ENCODE measurements around the gene CABP2. TPM values are rescaled to one million over a fixed set of nuclear protein-coding genes. Genes with fewer than 3 reads are reported as not detected.
A peak's percentile ranks its signal among the peaks of the same experiment; 100 is the strongest.

Gene CABP2
- total RNA-seq, 1 experiment from 2014 or later, result not detected

DNA sequence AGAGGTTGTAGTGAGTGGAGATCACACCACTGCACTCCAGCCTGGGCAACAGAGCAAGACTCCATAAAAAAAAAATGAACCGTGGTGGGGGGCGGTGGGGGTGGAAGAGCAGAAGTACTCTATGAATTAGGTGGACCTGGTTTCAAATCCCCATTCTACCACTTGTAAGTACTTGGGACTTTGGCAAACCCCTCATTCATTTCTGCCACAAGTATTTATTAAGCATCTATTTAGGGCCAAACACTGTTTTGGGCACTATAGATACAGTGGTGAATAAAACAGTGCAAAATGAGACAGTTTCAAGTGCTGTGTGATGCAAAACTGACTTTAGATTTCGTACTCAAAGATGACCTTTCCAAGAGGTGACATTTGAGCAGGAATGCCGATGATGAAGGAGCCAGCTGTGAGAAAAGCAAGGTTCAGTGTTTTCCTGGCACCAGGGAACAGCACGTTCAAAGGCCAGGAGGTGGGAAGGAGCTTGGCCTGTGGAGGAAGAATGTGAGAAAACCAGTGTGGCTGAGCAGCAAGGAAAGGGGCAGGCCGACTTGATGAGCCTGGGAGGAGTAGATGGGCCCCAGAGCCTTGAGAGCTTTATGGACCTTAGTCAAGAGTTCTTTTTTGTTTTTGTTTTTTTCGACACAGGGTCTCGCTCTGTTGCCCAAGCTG is 52.8 kb downstream of the CABP2 start:
- Histone ChIP-seq H3K4me3 (ENCODE audit: low read depth, low read length, poor library complexity, severe bottlenecking) (no peak overlapping the region), H3K27ac (ENCODE audit: low read depth, low read length, poor library complexity, severe bottlenecking) (no peak overlapping the region), H3K9me3 (ENCODE audit: low read depth, low read length, poor library complexity, severe bottlenecking) (no peaks in the 10 kb centered on the region), H3K36me3 (ENCODE audit: insufficient read depth, low read length, poor library complexity, severe bottlenecking) (no peaks in the 10 kb centered on the region), H3K4me1 (ENCODE audit: insufficient read depth, low read length, poor library complexity, severe bottlenecking) (peaks cover 1% of the 10 kb centered on the region), H3K27me3 (replicated peaks; ENCODE audit: insufficient read depth, low read depth, low read length, poor library complexity) (no peaks in the 10 kb centered on the region)
- TF ChIP-seq, protein P1, sequence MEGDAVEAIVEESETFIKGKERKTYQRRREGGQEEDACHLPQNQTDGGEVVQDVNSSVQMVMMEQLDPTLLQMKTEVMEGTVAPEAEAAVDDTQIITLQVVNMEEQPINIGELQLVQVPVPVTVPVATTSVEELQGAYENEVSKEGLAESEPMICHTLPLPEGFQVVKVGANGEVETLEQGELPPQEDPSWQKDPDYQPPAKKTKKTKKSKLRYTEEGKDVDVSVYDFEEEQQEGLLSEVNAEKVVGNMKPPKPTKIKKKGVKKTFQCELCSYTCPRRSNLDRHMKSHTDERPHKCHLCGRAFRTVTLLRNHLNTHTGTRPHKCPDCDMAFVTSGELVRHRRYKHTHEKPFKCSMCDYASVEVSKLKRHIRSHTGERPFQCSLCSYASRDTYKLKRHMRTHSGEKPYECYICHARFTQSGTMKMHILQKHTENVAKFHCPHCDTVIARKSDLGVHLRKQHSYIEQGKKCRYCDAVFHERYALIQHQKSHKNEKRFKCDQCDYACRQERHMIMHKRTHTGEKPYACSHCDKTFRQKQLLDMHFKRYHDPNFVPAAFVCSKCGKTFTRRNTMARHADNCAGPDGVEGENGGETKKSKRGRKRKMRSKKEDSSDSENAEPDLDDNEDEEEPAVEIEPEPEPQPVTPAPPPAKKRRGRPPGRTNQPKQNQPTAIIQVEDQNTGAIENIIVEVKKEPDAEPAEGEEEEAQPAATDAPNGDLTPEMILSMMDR (conservative IDR thresholded peaks at IDR 0.05; ENCODE audit: low read depth, low read length), result no peak
- no peak for TF ChIP-seq EZH2 (IDR thresholded peaks at IDR 0.05; ENCODE audit: borderline replicate concordance, low read depth, low read length, poor library complexity, severe bottlenecking)
- intact Hi-C loops (cut with micrococcal nuclease; ENCODE audit: unreplicated experiment), result no loop called here
- no TSS peak for BruUV-seq (replicated peaks)
- CTCF ChIA-PET, result no interaction called here
- no peak for DNase-seq (ENCODE audit: low spot score)
- POLR2A ChIA-PET (ENCODE audit: low non-redundant PET), result no interaction called here

DNA sequence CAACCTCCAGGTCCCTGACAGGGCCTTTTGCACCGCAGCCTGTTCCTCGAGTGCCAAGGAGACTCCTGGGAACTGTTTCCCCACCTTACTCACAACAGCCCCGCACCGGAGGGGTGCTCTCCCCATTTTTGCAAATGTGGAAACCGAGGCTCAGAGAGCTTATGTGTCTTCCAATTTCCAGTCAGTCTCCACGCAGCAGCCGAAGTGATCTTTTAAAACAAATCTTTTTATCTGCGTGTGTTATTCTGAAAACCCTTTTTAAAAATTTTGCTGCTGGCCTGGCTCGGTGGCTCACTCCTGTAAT is 53.8 kb downstream of the CABP2 start:
- no peaks in the 10 kb centered on the region for H3K9me3 ChIP-seq (ENCODE audit: low read depth, low read length, poor library complexity, severe bottlenecking)
- peaks cover 5% of the 10 kb centered on the region for H3K4me1 ChIP-seq (ENCODE audit: insufficient read depth, low read length, poor library complexity, severe bottlenecking)
- CTCF ChIA-PET, result interaction anchor here (0.7 kb wide), 1 partner anchor 1209 kb away, joined by 5 read pairs; no protein-coding TSS in a partner anchor
- H3K4me3 ChIP-seq (ENCODE audit: low read depth, low read length, poor library complexity, severe bottlenecking), result peak overlapping the region; percentile 84
- POLR2A ChIA-PET (ENCODE audit: low non-redundant PET), result no interaction called here
- no peaks in the 10 kb centered on the region for H3K27me3 ChIP-seq (replicated peaks; ENCODE audit: insufficient read depth, low read depth, low read length, poor library complexity)
- peak overlapping the region; percentile 59 for H3K27ac ChIP-seq (ENCODE audit: low read depth, low read length, poor library complexity, severe bottlenecking)
- TF ChIP-seq, protein P1 (conservative IDR thresholded peaks at IDR 0.05; ENCODE audit: low read depth, low read length), result no peak; the same call in 1 of the 2 replicates
- no peak for TF ChIP-seq EZH2 (IDR thresholded peaks at IDR 0.05; ENCODE audit: borderline replicate concordance, low read depth, low read length, poor library complexity, severe bottlenecking)
- intact Hi-C loops (cut with micrococcal nuclease; ENCODE audit: unreplicated experiment), result no loop called here
- DNase-seq (ENCODE audit: low spot score), result no peak
- BruUV-seq (replicated peaks), result no TSS peak
- H3K36me3 ChIP-seq (ENCODE audit: insufficient read depth, low read length, poor library complexity, severe bottlenecking), result no peaks in the 10 kb centered on the region

Small RNAs within 50 kb of the gene (microRNA-seq; reads per million reads assigned to microRNA genes)
- 1.1 reads per million for gene MIR6752

Other genes with a start within 250 kb of the CABP2 start
- gene ANKRD13D, start 234.1 kb downstream of the CABP2 start, total RNA-seq (2021), result 94.2 and 101 TPM in 2 replicates
- 5.5 and 7.8 TPM in 2 replicates for gene SSH3, start 219.9 kb downstream of the CABP2 start, total RNA-seq (2021)
- gene POLD4, start 169.9 kb downstream of the CABP2 start, total RNA-seq (2021), result 13.2 and 14.3 TPM in 2 replicates
- 0.69 and 0.87 TPM in 2 replicates for gene CLCF1, start 149.8 kb downstream of the CABP2 start, total RNA-seq (2021)
- 43.0 and 55.0 TPM in 2 replicates for gene RAD9A, start 131.5 kb downstream of the CABP2 start, total RNA-seq (2021)
- gene PPP1CA, start 121.6 kb downstream of the CABP2 start, total RNA-seq (2021), result 239 TPM in 2 replicates
- gene TBC1D10C, start 119.4 kb downstream of the CABP2 start, total RNA-seq (2021), result not detected in 2 replicates
- 0.13 and 0.28 TPM in 2 replicates for gene CARNS1, start 107.8 kb downstream of the CABP2 start, total RNA-seq (2021)
- gene RPS6KB2, start 95.0 kb downstream of the CABP2 start, total RNA-seq (2021), result 58.8 and 65.0 TPM in 2 replicates
- gene PTPRCAP, start 85.8 kb downstream of the CABP2 start, total RNA-seq (2021), result 0.56 and 1.3 TPM in 2 replicates
- gene CORO1B, start 80.0 kb downstream of the CABP2 start, total RNA-seq (2021), result 92.5 and 96.6 TPM in 2 replicates
- not detected in 2 replicates for gene GPR152, start 70.7 kb downstream of the CABP2 start, total RNA-seq (2021)
- gene CABP4, start 68.1 kb downstream of the CABP2 start, total RNA-seq (2021), result not detected in 2 replicates
- 36.0 and 40.3 TPM in 2 replicates for gene TMEM134, start 54.2 kb downstream of the CABP2 start, total RNA-seq (2021)
- 66.0 and 77.9 TPM in 2 replicates for gene AIP, start 40.4 kb downstream of the CABP2 start, total RNA-seq (2021)
- gene PITPNM1, start 18.1 kb downstream of the CABP2 start, total RNA-seq (2021), result 55.9 and 60.9 TPM in 2 replicates
- 48.1 and 51.3 TPM in 2 replicates for gene CDK2AP2, start 15.3 kb downstream of the CABP2 start, total RNA-seq (2021)
- gene GSTP1, start 60.4 kb upstream of the CABP2 start, total RNA-seq (2021), result 1,211 and 1,270 TPM in 2 replicates
- 250 and 275 TPM in 2 replicates for gene NDUFV1, start 83.5 kb upstream of the CABP2 start, total RNA-seq (2021)
- 3.4 and 4.7 TPM in 2 replicates for gene NUDT8, start 106.5 kb upstream of the CABP2 start, total RNA-seq (2021)
- gene TBX10, start 116.3 kb upstream of the CABP2 start, total RNA-seq (2021), result not detected in 2 replicates
- gene ACY3, start 127.3 kb upstream of the CABP2 start, total RNA-seq (2021), result not detected in 2 replicates
- not detected in 2 replicates for gene ALDH3B2, start 151.2 kb upstream of the CABP2 start, total RNA-seq (2021)